ENCODE results near the gene MUC3A. TPM values are rescaled to one million over a fixed set of nuclear protein-coding genes. Genes with fewer than 3 reads are reported as not detected.
"Not testable (repeated sequence)": the region's sequence is repeated elsewhere in the genome, so short reads cannot be mapped to it uniquely, and the experiment has no call there.

Gene MUC3A
- polyA plus RNA-seq, 4 donors: 0.04 to 0.57 (median 0.33) TPM

DNA sequence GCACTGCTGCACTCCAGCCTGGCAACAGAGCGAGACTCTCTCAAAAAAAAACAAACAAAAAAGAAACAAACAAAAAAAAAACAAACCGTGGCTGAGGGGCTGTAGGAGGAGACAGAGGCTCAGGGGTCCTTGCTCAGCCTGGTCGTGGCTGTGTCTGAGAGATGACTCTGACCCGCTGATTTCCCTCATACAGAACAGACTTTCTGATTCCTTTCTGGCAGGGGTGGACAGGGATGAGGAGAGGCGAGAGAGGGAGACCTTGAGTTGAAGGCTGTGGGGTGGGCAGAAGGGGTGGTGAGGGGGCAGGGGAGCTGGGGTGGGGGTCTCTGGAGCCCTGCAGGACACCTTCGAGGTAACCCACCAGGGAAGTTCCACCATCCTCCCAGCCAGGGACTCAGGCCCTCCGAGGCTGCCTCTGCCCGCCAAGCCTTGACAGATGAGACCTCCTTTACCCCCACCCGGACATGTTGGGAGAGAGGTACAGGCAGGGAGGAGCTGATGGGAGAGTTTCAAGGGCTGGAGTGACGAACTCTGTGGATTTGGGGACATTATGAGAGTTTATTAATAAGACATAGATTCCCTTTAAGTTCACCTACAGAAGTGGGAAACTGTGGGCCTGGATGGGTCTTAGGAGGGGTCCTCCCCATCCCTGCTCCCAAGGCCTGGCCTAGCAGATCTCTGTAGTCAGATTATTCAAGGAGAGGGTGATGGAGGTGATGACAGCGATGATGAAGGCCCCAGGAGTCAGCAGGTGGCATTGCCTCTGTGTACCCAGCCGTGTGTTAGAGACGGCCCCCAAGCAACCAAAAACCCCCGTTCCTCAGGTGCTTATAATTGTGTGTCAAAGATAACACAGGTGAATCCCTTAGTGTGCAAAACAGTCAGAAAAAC is 22.0 kb downstream of the MUC3A start:
- DNase-seq (ENCODE audit: low read depth in 4 of 4, low spot score in 3 of 4): no peak

DNA sequence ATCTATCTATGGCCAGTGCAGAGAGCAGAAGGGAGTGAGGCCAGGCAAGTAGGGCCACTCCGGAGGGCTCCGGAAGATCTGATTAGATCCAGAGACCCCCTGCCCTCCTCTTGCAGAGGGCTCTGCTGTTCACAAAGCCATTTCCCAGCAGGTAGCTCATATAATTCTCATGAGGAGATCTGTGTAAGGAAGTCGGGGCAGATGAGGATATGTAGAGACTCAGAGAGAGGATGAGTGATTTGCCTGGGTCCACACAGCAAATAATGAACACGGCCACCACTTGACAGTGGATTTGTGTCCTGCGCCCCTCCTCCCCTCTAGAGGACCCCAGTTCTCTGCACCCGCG is 22.6 kb downstream of the MUC3A start:
- no peak for DNase-seq (ENCODE audit: low read depth in 4 of 4, low spot score in 3 of 4)

DNA sequence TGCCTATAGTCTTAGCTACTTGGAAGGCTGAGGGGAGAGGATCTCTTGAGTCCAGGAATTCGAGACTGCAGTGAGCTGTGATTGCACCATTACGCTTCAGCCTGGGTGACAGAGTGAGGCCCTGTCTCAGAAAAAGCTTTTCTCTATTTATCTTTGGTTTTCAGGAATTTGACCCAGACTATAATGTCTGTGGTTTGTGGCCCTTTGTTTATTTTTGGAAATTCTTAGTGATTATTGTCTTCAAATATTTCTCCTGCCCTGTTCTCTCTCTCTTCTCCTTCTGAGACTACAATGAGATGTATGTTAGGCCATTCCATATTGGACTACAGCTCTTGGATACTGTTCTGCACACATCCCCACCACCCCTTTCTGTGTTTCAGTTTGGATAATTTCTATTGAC is 24.7 kb downstream of the MUC3A start:
- DNase-seq (ENCODE audit: low read depth in 4 of 4, low spot score in 3 of 4): no peak

DNA sequence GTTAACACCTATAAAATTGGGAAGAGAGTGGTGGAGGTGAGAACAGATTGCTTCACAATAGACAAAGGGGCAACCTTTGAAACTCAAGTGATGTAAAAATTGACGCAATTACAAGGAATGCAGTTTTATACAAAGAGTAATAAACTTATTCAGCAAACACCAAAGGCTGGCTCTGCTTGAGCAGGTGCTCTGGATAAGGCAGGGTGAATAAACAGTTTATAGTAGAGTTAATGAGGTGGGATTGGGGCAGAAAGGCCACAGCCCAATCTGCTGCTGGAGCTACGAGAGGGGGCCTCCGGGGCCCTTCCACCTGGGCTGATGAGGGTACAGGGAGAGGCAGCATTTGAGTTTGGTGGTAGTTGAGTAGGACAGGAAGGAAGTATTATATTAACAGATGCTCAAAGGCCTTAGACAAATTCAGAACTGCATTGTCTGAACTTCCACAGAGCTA is 26.1 kb downstream of the MUC3A start:
- no peak for DNase-seq (ENCODE audit: low read depth in 4 of 4, low spot score in 3 of 4)

DNA sequence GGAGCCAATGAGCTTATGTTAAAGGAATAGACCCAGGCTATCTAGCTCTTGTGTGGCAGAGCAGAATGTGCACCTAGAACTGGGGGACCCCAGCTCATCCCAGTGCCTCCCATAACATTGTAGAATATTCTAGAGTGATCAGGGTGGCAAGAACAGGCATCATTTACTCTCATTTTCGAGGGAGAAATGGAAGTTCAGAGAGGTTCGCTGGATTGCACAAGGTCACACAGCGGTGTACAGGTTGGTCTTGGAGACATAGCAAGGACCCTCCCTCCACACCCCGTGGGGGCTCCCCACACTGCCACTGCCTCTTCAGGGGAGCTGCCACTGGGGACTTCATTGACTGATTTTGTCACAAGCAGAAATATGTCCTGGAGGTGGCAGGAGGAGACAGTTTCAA is 29.0 kb downstream of the MUC3A start:
- DNase-seq (ENCODE audit: low read depth in 4 of 4, low spot score in 3 of 4): no peak

DNA sequence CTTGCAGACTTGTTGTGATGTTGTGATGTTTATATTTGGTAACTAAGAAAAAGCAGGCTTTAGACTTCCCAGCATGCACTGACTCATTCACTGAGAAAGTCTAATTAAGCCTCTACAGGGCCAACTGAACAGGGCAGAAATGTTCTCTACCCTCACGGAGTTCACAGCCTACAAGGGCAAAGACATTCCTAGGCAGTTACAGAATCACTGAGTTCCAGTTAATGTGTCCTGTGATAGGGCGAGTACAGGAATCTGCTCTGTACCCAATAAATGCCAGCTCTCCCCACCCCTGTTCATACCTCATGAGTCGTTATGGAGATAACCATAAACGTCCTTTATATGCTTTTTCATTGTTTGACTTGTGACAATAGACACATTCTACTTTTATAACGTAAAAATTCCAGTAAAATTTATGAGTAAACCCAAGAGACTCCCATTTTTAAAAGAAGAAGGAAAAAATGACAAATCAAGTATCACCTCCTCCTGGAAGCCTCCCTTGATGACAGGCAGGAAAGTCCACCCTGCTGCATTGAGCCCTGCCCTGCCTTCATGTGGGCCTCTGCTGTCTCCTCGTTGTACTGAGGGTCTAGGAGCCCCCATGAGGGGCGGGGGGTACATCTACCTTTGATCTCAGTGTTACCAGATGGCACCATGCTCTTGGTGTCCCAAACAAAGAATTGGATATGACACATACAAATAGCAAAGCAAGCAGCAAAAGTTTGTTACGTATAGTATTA is 34.3 kb downstream of the MUC3A start:
- no peak for DNase-seq (ENCODE audit: low read depth in 4 of 4, low spot score in 3 of 4)

DNA sequence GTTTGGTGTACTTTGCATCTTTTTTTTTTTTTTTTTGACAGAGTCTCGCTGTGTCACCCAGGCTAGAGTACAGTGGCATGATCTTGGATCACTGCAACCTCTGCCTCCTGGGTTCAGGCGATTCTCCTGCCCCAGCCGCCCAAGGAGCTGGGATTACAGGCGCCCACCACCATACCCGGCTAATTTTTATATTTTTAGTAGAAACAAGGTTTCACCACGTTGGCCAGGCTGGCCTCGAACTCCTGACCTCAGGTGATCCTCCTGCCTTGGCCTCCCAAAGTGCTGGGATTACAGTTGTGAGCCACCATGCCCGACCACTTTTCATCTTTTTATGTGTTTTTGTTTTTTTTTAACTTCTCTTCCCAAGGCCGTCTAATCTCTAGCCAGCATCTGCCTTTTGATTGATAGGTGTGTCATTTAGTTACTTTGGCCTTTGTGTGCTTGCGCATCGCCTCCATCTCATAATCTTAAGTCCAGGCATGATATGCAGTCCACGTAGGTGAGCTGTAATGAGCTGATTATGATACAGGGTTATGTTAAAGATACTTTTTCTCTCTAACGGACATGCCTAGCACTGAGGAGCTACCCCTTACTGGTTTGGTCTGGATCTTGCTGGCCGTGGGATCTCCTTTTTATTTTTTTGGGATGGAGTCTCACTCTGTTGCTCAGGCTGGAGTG is 35.0 kb downstream of the MUC3A start:
- not testable (repeated sequence) for DNase-seq (ENCODE audit: low read depth in 4 of 4, low spot score in 3 of 4)

DNA sequence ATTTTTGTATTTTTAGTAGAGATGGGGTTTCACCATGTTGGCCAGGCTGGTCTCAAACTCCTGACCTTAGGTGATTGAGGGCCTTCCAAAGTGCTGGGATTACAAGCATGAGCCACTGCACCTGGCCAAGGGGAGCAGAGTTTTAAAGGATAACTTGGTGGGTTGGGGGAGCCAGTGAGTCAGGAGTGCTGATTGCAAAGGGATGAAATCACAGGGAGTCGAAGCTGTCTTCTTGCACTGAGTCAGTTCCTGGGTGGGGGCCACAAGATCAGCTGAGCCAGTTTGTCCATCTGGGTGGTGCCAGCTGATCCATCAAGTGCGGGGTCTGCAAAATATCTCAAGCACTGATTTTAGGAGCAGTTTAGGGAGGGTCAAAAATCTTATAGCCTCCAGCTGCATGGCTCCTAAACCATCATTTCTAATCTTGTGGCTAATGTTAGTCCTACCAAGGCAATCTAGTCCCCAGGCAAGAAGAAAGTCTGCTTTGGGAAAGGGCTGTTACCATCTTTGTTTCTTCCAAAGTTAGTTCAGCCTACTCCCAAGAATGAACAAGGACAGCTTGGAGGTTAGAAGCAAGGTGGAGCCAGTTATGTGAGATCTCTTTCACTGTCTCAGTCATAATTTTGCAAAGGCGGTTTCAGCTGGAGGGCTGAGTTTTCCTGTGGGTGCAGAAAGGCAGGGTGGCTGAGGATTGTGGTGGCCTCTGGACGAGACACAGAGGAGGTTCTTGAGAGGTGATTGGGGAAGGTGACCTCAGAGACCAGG is 35.9 kb downstream of the MUC3A start:
- DNase-seq (ENCODE audit: low read depth in 4 of 4, low spot score in 3 of 4): not testable (repeated sequence)

DNA sequence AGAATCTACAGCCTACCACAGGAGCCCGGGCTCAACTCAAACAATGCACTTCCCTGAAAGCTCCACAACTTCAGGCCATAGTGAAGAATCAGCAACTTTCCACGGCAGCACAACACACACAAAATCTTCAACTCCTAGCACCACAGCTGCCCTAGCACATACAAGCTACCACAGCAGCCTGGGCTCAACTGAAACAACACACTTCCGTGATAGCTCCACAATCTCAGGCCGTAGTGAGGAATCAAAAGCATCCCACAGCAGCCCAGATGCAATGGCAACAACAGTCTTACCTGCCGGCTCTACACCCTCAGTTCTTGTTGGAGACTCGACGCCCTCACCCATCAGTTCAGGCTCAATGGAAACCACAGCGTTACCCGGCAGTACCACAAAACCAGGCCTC is 42.3 kb downstream of the MUC3A start:
- DNase-seq (ENCODE audit: low read depth in 4 of 4, low spot score in 3 of 4): no peak

DNA sequence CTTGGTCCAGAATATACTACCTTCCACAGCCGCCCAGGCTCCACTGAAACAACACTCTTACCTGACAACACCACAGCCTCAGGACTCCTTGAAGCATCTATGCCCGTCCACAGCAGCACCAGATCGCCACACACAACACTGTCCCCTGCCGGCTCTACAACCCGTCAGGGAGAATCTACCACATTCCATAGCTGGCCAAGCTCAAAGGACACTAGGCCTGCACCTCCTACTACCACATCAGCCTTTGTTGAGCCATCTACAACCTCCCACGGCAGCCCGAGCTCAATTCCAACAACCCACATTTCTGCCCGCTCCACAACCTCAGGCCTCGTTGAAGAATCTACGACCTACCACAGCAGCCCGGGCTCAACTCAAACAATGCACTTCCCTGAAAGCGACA is 42.9 kb downstream of the MUC3A start:
- not testable (repeated sequence) for DNase-seq (ENCODE audit: low read depth in 4 of 4, low spot score in 3 of 4)

DNA sequence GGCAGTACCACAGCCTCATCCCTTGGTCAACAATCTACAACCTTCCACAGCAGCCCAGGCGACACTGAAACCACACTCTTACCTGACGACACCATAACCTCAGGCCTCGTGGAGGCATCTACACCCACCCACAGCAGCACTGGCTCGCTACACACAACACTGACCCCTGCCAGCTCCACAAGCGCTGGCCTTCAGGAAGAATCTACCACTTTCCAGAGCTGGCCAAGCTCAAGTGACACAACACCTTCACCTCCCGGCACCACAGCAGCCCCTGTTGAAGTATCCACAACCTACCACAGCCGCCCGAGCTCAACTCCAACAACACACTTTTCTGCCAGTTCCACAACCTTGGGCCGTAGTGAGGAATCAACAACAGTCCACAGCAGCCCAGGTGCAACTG is 45.3 kb downstream of the MUC3A start:
- not testable (repeated sequence) for DNase-seq (ENCODE audit: low read depth in 4 of 4, low spot score in 3 of 4)

DNA sequence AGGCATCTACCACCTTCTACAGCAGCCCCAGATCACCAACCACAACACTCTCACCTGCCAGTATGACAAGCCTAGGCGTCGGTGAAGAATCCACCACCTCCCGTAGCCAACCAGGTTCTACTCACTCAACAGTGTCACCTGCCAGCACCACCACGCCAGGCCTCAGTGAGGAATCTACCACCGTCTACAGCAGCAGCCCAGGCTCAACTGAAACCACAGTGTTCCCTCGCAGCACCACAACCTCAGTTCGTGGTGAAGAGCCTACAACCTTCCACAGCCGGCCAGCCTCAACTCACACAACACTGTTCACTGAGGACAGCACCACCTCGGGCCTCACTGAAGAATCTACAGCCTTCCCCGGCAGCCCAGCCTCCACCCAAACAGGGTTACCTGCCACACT is 49.2 kb downstream of the MUC3A start:
- not testable (repeated sequence) for DNase-seq (ENCODE audit: low read depth in 4 of 4, low spot score in 3 of 4)

DNA sequence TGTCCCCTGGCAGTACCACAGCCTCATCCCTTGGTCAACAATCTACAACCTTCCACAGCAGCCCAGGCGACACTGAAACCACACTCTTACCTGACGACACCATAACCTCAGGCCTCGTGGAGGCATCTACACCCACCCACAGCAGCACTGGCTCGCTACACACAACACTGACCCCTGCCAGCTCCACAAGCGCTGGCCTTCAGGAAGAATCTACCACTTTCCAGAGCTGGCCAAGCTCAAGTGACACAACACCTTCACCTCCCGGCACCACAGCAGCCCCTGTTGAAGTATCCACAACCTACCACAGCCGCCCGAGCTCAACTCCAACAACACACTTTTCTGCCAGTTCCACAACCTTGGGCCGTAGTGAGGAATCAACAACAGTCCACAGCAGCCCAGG is 50.0 kb downstream of the MUC3A start:
- DNase-seq (ENCODE audit: low read depth in 4 of 4, low spot score in 3 of 4): not testable (repeated sequence)

DNA sequence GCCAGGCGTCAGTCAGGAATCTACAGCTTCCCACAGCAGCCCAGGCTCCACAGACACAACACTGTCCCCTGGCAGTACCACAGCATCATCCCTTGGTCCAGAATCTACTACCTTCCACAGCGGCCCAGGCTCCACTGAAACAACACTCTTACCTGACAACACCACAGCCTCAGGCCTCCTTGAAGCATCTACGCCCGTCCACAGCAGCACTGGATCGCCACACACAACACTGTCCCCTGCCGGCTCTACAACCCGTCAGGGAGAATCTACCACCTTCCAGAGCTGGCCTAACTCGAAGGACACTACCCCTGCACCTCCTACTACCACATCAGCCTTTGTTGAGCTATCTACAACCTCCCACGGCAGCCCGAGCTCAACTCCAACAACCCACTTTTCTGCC is 50.7 kb downstream of the MUC3A start:
- DNase-seq (ENCODE audit: low read depth in 4 of 4, low spot score in 3 of 4): not testable (repeated sequence)

DNA sequence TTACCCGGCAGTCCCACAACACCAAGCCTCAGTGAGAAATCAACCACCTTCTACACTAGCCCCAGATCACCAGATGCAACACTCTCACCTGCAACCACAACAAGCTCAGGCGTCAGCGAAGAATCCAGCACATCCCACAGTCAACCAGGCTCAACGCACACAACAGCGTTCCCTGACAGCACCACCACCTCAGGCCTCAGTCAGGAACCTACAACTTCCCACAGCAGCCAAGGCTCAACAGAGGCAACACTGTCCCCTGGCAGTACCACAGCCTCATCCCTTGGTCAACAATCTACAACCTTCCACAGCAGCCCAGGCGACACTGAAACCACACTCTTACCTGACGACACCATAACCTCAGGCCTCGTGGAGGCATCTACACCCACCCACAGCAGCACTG is 53.0 kb downstream of the MUC3A start:
- DNase-seq (ENCODE audit: low read depth in 4 of 4, low spot score in 3 of 4): not testable (repeated sequence)

DNA sequence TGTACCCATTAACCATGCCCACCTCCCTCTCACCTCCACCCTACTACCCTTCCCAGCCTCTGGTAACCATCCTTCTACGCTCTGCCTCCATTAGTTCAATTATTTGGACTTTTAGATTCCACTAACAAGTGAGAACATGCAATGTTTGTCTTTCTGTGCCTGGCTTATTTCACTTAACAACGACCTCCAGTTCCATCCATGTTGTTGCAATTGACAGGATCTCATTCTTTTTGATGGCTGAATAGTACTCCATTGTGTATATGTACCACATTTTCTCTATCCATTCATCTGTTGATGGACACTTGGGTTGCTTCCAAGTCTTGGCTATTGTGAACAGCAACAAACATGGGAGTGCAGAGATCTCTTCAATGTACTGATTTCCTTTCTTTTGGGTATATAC is 58.0 kb downstream of the MUC3A start:
- not testable (repeated sequence) for DNase-seq (ENCODE audit: low read depth in 4 of 4, low spot score in 3 of 4)

DNA sequence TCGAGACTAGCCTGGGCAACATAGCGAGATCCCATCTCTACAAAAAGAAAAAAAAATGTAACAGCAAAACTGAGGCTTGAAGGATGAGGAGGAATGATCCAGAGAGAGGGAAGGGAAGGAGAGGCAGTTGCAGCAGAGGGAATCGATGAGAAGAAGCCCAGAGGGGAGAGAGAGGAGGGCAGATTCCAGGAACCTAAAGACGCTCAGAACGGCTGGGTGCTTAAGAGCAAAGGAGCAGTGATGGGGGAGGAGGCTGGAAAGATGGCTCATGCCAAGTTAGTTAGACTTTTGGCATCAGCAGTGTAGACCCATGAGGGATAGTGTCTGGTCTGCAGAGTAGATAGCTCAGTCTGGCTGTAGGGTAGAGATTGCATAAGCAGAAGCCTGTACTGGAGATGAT is 60.3 kb downstream of the MUC3A start:
- DNase-seq (ENCODE audit: low read depth in 4 of 4, low spot score in 3 of 4): no peak

DNA sequence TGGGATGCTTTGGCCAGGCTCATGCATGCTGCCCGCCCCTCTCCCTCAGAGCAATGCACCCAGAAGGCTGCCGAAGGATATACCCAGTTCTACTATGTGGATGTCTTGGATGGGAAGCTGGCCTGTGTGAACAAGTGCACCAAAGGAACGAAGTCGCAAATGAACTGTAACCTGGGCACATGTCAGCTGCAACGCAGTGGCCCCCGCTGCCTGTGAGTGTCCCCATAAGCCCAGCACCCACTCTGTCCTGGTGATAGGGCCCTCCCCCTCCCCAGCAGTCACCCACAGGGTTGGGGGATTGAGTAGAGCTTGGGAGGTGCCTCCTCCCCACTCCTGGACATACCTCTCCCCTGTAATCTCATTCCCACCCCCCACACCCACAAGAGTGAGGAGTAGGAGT is 63.6 kb downstream of the MUC3A start:
- no peak for DNase-seq (ENCODE audit: low read depth in 4 of 4, low spot score in 3 of 4)

DNA sequence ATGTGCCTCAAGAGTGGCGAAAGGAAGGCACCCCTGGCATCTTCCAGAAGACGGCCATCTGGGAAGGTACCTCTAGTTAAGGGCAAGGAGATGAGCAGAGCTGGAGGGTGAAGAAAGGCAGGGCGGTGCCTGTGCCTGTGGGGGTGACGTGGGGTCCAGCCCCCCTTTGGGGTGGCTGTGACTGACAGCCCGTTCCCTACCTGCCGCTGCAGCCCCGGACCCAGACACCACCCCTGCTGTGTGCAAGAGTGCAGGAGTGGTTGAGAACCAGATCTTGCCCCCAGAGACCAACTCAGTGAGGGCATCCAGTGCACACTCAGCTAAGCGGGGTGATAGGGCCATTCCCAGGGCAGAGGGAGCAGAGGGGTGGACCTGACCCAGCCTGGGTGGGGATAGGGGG is 66.3 kb downstream of the MUC3A start:
- DNase-seq (ENCODE audit: low read depth in 4 of 4, low spot score in 3 of 4): no peak

DNA sequence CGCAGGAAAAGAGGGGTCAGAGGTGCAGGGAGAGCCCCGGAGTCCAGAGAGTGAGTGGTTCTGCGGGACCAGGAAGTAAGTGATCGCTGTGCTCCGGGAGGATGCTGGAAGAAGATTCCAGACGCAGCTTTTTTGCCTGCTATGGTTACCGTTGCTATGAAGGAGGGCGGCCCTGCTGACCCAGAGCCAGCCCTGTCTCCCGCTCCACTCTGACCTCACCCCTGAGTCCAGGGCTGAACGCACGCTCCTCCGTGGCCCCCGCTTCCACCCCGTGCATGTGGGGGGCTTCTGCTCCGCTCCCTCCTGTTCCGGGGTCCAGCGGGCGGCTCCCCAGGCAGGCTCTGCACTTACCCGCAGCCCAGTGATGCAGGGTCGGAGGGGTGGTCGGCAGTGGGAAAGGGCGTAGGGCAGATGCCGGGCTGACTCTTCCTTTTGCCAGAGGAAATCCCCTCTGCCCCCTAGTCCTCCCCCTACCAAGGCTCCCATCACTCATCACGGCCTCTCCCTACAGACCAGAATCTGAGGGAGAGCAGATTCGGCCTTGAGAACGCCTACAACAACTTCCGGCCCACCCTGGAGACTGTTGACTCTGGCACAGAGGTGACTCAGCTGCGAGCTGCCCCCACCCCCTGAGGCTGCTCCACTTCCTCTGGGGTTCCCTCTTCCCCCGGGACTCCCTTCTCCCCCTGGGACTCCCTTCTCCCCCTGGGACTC is 67.9 kb downstream of the MUC3A start:
- peak; percentile 16 to 42 (median 32) for DNase-seq (ENCODE audit: low read depth in 4 of 4, low spot score in 3 of 4)

All from left renal pelvis (tissue), 4 donors.